NT2/D1 (cell line): ENCODE data around the gene LPXN.

ENCODE experiments used
- SUZ12 ChIP-seq: IDR thresholded peaks from 2 replicates; pipeline ENCODE4 v1.6.1; 2011; ENCODE audit not compliant: insufficient read length, insufficient read depth; ENCODE audit errors: extremely low read depth
- YY1 ChIP-seq: IDR thresholded peaks from 2 replicates; pipeline ENCODE4 v1.6.1; 2011; ENCODE audit not compliant: insufficient read length, insufficient read depth
- ZNF274 ChIP-seq: IDR thresholded peaks from 2 replicates; pipeline ENCODE4 v1.6.1; 2011; ENCODE audit warnings: mild to moderate bottlenecking, low read depth, low read length

DNA sequence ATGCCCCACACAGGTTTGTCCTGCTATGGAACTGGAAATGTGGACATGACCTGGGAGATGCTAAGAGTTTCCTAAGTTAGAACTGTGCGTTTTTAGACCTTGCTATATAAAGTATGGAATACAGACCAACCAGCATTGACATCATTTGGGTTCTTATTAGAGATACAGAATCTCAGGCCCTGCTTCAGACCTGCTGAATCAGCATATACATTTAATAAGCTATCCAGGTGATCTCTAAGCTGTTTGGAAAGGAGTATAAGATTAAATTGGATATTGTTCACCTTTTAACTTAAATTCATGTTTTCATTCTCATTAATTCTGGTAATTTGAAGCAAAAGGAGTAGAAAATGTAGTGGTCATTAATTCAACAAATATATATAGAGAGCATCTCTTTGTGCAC lies 39.9 kb upstream of the LPXN start:
- no peak for TF ChIP-seq SUZ12
- TF ChIP-seq YY1: no peak
- TF ChIP-seq ZNF274: no peak
